ENCODE data around the gene KRT5. TPM values are rescaled to one million over a fixed set of nuclear protein-coding genes. Genes with fewer than 3 reads are reported as not detected.

Gene KRT5
- polyA plus RNA-seq, 3 donors = 0.04 TPM; not detected in 2

DNA sequence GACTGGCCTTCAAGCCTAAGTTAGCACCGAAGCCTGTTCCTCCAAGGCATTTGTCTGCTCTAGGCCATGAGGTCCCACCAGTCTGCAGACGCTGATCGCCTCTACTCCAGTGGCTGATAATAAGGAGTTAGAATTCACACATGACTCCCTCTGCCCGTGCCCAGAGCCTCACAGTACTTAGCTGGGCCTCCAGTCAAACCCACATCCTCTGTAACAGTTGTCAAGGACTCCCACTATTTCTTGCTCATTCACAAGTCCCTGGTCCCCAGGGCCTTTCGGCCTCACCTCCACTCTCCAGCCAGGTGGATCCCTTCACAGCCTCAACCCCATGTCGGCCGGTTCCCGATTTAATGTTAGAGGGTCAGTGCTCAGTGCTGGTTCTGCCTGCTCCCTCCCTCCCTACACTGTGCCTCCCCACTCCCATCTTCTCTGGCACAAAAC lies 6.3 kb upstream of the KRT5 start:
- Histone ChIP-seq H3K27me3 (ENCODE audit: control insufficient read depth in 2 of 2, insufficient read depth in 2 of 2, low read length in 2 of 2) (no peaks in the 10 kb centered on the region), H3K4me2 (replicated peaks; ENCODE audit: extremely low read depth, low read length, poor library complexity, severe bottlenecking) (no peak overlapping the region), H3K36me3 (replicated peaks in 1 of 2; ENCODE audit: control insufficient read depth in 1 of 2, insufficient read depth in 2 of 2, low read length in 2 of 2) (no peaks in the 10 kb centered on the region), H2AFZ (ENCODE audit: insufficient read depth, low read depth, low read length, poor library complexity, severe bottlenecking) (no peak overlapping the region), H4K20me1 (ENCODE audit: insufficient read depth, low read length) (no peaks in the 10 kb centered on the region), H3K4me1 (ENCODE audit: control insufficient read depth in 1 of 2, insufficient read depth in 2 of 2, low read length in 2 of 2) (peaks cover 5 to 7% of the 10 kb centered on the region in 2 donors), H3K9me3 (replicated peaks in 1 of 2; ENCODE audit: control insufficient read depth in 1 of 2, insufficient read depth in 1 of 2, low read length in 2 of 2) (no peaks in the 10 kb centered on the region), H3K79me2 (ENCODE audit: insufficient read depth, low read length) (no peaks in the 10 kb centered on the region), H3K9ac (ENCODE audit: insufficient read depth, low read length, poor library complexity, severe bottlenecking) (no peak overlapping the region), H3K4me3 (replicated peaks in 1 of 3; ENCODE audit: low read depth in 2 of 3, low read length in 3 of 3) (no peak overlapping the region), H3K27ac (ENCODE audit: low read depth in 1 of 2, low read length in 2 of 2) (no peak overlapping the region)
- 69% methylated on average over 5 of the region's 8 CpGs for WGBS (ENCODE audit: insufficient coverage)
- peaks cover 0 to 6% (median 5%) of the 10 kb centered on the region in 3 donors for H3K27me3 Mint-ChIP-seq (ENCODE audit: low read depth in 3 of 3)
- no peaks in the 10 kb centered on the region for H3K9me3 Mint-ChIP-seq
- peaks cover 4% of the 10 kb centered on the region for H3K4me1 Mint-ChIP-seq
- H3K27ac Mint-ChIP-seq = no peak overlapping the region
- DNase-seq = no peak
- no peak for TF ChIP-seq CTCF (IDR thresholded peaks at IDR 0.05)
- no peaks in the 10 kb centered on the region for H3K36me3 Mint-ChIP-seq
- intact Hi-C loops (cut with micrococcal nuclease) = no loop called here
- H3K4me3 Mint-ChIP-seq = no peak overlapping the region

GRCh38 chr12:52525661-52526499 lies 5.7 kb upstream of the KRT5 start:
- Mint-ChIP-seq H3K4me1 (no peaks in the 10 kb centered on the region), H3K9me3 (no peaks in the 10 kb centered on the region), H3K36me3 (no peaks in the 10 kb centered on the region), H3K27ac (no peak overlapping the region), H3K27me3 (ENCODE audit: low read depth in 3 of 3) (peaks cover 0 to 6% (median 6%) of the 10 kb centered on the region in 3 donors), H3K4me3 (no peak overlapping the region)
- 89% methylated on average over 9 of the region's 13 CpGs for WGBS (ENCODE audit: insufficient coverage)
- no peaks in the 10 kb centered on the region for H3K9me3 ChIP-seq (replicated peaks in 1 of 2; ENCODE audit: control insufficient read depth in 1 of 2, insufficient read depth in 1 of 2, low read length in 2 of 2)
- H3K9ac ChIP-seq (ENCODE audit: insufficient read depth, low read length, poor library complexity, severe bottlenecking) = no peak overlapping the region
- no peak for DNase-seq
- TF ChIP-seq CTCF (IDR thresholded peaks at IDR 0.05) = no peak
- no peaks in the 10 kb centered on the region for H3K79me2 ChIP-seq (ENCODE audit: insufficient read depth, low read length)
- peaks cover 0 to under 1% of the 10 kb centered on the region in 2 donors for H3K4me1 ChIP-seq (ENCODE audit: control insufficient read depth in 1 of 2, insufficient read depth in 2 of 2, low read length in 2 of 2)
- no peak overlapping the region for H3K4me3 ChIP-seq (replicated peaks in 1 of 3; ENCODE audit: low read depth in 2 of 3, low read length in 3 of 3)
- H3K4me2 ChIP-seq (replicated peaks; ENCODE audit: extremely low read depth, low read length, poor library complexity, severe bottlenecking) = no peak overlapping the region
- no peak overlapping the region for H3K27ac ChIP-seq (ENCODE audit: low read depth in 1 of 2, low read length in 2 of 2)
- H3K36me3 ChIP-seq (replicated peaks in 1 of 2; ENCODE audit: control insufficient read depth in 1 of 2, insufficient read depth in 2 of 2, low read length in 2 of 2) = no peaks in the 10 kb centered on the region
- H2AFZ ChIP-seq (ENCODE audit: insufficient read depth, low read depth, low read length, poor library complexity, severe bottlenecking) = no peak overlapping the region
- no peaks in the 10 kb centered on the region for H4K20me1 ChIP-seq (ENCODE audit: insufficient read depth, low read length)
- intact Hi-C loops (cut with micrococcal nuclease) = no loop called here
- H3K27me3 ChIP-seq (ENCODE audit: control insufficient read depth in 2 of 2, insufficient read depth in 2 of 2, low read length in 2 of 2) = no peaks in the 10 kb centered on the region

Data from CD14-positive monocyte (primary cell).